GM10847 (cell line): ENCODE measurements around the gene CGNL1.

Experiments used
- POLR2A ChIP-seq: IDR thresholded peaks from 2 replicates; pipeline ENCODE4 v1.6.1; 2011; ENCODE audit not compliant: insufficient read length; ENCODE audit errors: extremely low read depth

The CGNL1 gene

DNA sequence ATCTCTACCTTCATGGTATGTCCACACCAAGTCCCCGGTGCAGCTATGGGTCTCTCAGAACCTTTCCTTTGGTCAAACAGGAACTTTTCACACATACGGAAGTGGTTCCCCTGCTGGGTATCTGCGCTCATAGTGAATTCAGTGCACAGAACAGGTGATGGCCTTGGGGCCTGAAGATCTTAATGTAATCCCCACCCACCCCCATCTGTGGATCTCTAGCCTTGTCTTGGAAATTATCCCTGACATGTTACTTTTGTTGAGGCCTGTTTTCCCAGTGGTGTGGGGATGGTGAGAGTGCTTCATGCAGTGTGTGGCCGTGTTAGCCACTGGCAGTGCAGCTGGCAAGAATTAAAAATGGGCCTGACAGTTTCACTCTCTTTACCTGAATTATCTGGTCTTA, 143.5 kb downstream of the CGNL1 start:
- no peak for TF ChIP-seq POLR2A

DNA sequence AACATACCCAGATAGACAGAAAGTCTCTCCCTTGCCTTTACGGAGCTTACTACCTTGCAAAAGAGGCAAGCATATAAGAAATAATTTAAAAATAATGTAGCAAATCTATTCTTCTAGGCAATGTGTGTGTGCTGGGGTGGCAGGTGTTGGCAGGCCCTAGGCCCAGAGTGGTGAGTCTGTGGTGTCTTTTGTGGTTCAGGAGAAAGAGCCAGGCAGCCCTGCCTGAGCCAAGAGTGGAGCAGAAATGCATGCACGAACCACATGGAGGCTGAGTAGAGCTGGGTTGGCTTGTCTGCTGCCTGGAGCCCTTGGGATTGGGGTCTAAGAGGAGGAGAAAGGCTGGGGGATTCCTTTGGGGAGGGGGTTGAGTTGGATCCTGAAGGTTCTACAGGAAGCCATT, 145.2 kb downstream of the CGNL1 start:
- TF ChIP-seq POLR2A: no peak

DNA sequence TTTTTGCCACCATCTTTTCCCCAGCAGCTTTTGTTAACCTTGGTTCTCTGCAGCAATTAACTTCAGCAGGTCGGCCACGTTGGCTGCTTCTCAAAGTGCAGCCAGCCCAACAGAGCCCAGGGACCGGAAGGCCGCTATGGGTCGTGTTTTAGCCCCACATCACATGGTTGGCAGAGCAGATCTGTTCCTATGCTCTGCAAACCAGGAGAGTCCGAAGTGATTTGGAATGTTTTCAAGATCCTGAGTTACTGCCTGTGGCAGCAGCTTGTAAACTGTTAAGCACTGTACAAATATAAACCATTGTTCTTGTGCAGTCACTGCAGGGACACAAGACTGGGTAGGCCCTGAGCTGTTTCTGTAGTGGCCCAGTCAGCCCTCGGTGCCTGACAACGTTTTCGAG, 145.8 kb downstream of the CGNL1 start:
- TF ChIP-seq POLR2A: no peak

DNA sequence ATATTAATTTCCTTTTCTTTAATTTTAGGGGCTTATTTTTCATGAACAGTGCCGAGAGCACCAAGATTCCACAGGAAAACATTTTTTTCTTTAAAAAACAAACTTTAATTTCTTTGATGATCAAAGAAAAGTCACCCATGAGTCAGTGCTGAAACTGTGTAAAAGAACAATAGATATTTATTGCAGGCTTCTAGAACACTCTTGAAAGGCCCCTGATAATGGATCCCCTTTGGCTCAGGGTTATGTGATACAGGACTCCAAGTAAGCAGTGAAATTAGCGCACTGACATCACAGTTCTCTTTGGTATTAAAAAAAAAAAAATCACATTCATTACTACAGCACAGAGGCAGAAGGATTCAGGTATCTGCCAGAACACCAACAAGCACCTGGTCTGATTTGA, 149.3 kb downstream of the CGNL1 start:
- no peak for TF ChIP-seq POLR2A

GRCh38 chr15:57526076-57526475, 149.8 kb downstream of the CGNL1 start:
- no peak for TF ChIP-seq POLR2A

DNA sequence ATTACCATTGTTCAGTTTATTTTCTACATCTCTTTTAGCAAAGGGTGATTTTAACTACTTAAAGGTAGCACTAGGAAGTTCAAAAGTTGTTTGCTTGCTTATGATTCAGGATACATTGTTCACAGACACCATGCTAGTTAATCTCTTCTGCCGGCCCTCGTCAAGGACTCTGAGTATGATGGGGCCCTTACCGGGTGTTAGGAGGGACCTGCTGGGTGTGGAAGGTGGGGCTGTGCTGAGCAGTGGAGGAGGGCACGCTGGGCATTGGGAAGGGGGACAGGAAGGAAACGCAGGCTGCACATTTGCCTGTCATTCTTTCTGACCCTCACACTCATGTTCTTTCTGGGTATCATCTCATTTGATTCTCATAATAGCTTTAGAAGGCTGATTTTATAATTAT, 150.3 kb downstream of the CGNL1 start:
- no peak for TF ChIP-seq POLR2A

- no peak for TF ChIP-seq POLR2A
Measured at GRCh38 chr15:57527382-57528091, 151.2 kb downstream of the CGNL1 start.

DNA sequence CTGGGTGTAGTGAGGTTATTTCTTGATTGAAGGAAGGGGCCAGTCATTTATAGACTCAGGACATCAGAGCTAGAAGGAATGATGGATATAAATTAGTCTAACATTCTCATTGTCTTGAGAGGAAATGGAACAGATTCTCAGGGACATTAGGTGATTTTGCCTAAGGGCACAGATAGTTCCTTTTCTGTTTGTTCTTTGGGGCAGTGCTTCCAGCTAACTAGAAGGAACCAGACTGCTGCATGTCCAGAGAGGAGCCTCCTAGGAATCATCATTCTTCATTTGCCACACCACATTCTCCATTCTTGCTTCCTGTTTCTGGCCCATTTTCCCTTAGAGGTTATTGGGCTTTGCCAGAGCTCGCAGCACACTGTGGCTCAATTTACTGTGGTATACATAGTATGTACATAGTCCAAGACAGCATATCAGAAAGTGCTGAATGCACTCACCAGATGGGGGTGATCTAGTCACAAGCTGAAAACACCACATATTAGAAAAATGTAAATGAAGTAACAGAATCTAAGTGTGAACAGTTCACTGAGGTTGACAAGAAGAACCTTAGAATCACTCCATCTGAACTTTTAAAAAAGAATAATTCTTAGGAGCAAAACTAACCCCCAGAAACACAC, 152.7 kb downstream of the CGNL1 start:
- TF ChIP-seq POLR2A: no peak

- TF ChIP-seq POLR2A: no peak
Measured at GRCh38 chr15:57529748-57530147, 153.4 kb downstream of the CGNL1 start.

DNA sequence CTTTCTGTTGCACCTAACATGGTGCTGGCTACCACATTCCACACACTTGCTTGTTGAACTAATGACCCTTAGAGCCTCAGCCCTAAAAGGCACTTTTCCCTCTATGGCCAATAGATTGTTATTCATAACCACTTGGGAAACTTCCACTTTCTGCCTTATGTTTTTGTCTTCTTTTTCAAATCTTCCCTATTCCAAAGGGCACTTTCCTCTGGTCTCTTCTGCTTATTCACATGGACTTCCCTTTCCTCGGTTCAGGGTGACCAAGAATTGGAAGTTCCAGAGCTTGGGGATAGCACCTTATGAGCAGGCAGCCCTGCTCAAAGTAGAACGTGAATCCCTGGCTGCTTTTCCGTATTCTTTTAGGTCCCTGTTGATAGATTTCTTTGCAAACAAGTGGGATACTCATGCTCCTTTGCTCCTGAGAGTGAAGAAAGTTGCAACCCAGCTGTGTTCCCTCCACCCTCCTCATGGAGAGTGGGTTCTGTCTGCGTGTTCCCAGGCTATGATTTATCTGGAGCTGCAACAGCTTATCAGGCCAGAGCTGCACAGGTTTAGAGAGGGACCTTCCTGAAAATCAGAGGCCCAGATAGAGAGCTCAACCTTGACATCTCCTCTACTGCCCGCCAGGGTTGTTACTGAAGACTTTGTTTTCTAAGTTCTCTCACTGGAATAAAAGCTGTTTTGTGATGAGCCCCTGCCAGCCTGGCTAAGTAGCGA, 156.6 kb downstream of the CGNL1 start:
- TF ChIP-seq POLR2A: no peak

DNA sequence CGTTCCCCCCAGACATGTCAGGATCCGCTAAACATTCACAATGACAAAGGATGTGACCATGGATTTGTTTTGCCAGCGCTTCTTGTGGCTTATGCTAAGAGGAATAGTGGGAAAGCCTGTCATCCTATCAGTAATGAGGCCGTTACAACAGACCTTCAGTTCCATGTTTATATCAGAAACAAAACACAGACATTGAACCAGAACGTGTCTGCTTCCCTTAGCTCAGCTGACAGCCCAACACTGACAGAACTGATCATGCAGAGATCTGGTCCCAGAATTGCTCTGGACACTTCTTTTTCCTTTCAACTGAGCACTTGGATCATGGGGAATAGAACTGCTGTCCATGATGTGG, 157.1 kb downstream of the CGNL1 start:
- no peak for TF ChIP-seq POLR2A

- no peak for TF ChIP-seq POLR2A
Measured at GRCh38 chr15:57534281-57534680, 158.0 kb downstream of the CGNL1 start.

DNA sequence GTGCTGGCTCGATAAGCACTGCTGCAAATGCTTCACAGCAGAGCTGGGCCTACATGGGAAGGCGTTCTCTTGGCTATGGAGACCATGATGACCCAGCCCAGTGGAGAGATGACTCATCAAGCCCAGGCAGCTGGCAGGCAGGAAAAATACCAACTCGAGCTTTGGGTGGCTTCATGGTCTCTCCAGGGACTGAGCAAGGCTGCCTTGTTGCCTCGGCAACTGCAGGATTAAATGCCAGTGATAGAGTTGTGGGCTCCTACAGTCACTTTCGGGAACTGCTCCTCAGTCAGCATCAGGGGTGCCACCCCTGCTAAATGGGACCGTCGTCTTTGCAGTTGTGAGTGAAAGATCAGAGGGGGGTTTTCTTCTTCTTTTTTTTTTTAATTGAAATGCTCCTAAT, 160.8 kb downstream of the CGNL1 start:
- no peak for TF ChIP-seq POLR2A

GRCh38 chr15:57537488-57538264, 161.4 kb downstream of the CGNL1 start:
- no peak for TF ChIP-seq POLR2A

DNA sequence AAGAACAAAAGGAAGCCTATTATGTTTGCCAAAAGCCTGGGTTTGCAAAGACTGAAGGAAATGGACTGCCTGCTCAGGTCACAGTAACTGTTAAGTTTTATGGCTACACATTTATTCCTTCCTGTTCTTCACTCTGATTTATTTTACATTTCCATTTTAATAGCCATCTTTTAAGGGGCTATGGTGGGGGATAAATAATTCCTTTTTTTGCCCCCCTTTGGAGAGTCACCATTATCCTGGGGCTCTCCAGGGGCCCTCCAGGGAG, 161.9 kb downstream of the CGNL1 start:
- no peak for TF ChIP-seq POLR2A

DNA sequence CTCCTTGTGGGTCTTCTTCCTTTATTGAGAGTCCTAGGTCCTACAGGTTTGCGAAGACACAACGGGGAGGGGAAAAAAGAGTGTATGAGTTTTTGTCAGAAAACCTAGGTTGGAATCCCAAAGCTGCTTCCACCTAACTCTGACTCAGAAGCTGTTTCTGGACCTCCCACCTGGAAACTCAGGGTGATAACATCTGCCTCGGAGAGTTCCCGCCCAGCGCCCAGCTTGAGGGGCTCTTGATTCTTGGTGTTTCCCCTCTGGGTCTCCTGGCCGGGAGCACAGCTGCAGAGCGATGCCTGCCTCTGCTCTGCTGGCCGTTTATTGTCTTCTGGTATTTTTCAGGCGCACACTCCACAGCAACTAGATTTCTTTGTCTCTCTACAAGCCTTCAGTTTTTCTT, 162.5 kb downstream of the CGNL1 start:
- TF ChIP-seq POLR2A: no peak
